ENCODE measurements around the gene SRRD.
"Not testable (repeated sequence)": the region's sequence is repeated elsewhere in the genome, so short reads cannot be mapped to it uniquely, and the experiment has no call there.

The SRRD gene, protein sequence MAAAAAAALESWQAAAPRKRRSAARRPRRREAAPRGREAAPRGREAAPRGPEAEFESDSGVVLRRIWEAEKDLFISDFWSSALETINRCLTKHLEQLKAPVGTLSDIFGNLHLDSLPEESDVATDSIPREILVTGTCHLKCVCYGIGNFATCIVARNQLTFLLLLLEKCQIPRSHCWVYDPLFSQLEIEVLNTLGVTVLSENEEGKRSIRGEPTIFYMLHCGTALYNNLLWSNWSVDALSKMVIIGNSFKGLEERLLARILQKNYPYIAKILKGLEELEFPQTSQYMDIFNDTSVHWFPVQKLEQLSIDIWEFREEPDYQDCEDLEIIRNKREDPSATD

DNA sequence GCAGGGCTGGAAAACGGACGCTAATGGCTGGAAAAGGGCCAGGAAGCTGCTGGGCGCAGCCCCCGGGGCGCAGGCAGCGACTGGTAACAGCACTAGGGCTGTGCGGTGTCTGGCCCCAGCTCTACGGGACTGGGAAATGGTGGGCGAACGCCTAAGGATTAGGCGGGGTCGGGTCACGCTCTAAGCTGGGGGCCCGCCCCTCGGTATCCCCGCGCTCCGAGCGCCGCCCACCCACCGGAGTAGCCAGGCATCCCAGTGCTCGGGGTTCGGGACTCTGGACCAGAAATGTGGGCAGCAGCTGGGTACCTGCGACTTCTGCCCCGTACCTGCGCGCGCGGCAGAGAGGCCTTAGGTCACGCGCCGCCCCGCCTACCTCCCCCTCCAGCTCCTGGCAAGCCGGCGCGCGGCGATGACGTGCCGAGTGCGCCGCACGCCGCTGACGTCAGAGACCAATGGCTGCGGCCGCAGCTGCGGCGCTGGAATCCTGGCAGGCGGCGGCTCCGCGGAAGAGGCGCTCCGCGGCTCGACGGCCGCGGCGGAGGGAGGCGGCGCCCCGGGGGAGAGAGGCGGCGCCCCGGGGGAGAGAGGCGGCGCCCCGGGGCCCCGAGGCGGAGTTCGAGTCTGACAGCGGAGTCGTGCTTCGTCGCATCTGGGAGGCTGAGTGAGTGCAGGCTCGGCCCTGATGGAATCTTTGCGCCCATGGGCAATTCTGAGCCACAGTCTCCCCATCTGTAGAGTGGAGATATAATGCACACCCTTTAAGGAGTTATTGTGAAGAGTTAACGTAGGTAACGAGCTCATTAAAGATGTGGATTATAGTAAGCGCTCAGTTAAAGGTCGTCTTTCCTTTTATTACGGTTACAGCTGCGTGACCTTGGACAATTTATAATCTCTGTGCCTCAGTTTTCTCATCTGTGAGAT, at the start of gene SRRD, which contains the start of gene HPS4:
TSS of gene SRRD (plus strand) at position 439 of the 921 bp plus-strand sequence. CDS start at position 453, 14 bp downstream.
TSS of gene HPS4 (minus strand) at position 345 of the 921 bp plus-strand sequence. CDS start 2,021 bp downstream, outside the sequence.
- peak; percentile 91 to 96 (median 95) for DNase-seq

DNA sequence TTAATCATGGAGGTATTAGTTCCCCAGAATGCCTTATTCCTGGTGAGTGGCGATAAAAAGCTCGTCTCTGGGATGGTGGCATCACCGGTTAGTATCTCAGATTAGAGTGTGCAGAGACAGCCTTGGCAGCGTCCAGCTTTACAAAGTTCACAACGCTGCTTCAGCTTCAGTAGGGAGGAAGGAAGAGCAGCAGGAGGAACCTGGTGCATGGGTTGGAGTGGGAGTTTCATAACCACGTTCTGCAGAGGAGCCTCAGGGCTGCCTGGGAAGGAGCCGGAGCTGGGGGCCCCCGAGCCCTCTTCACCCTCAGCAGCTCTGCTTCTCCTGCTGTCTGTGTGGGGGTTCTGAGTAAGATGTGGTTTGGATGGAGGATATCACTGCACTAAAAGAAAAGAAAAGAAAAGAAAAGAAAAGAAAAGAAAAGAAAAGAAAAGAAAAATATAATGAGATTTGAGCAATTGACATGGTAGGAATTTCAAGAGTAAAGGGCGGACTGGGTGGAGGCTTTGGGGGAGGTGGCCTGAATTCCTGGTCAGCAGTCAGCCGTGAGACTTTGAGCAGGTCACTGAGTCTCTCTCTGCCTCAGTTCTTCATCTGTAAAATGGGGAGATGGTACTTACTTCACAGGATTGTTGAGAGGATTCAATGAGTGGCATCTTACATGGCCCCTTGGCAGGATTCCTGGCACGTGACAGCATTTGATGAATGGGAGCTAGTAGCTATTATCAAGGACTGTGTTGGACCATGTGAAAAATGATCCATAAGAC, 48.2 kb upstream of the SRRD start:
- DNase-seq: peak; percentile 22 to 60 (median 44)

DNA sequence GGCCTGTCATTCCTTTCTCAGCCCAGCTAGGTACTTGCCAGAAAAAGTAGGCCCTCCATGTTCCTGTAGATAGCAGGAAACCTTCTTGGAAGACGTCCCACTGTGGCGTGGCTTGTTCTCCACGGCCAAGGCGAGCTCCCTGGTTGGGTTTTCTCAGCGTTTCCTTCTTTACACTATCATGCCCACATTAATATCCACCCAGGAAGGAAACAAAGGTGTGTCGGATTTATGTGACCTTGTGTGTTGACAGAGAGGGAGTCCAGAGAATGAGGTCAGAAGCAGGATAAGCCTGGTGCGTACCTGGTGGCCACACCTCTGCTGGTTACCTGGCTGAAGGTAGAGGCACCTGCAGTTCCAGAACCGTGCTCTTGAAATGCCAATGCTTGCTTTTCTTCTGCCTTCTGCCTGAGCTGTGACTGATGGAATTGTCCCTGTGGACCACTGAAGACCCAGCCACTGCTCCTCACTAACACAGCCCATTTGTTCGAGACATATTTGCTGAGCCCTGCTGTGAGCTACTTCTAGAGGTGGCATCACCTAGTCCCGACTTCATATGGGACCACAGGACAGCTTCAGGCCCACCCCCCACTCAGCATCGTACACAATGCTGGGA, 46.7 kb upstream of the SRRD start:
- DNase-seq: no peak

- no peak for DNase-seq
These were observed 45.8 kb upstream of the SRRD start for GRCh38 chr22:26437694-26438392.

DNA sequence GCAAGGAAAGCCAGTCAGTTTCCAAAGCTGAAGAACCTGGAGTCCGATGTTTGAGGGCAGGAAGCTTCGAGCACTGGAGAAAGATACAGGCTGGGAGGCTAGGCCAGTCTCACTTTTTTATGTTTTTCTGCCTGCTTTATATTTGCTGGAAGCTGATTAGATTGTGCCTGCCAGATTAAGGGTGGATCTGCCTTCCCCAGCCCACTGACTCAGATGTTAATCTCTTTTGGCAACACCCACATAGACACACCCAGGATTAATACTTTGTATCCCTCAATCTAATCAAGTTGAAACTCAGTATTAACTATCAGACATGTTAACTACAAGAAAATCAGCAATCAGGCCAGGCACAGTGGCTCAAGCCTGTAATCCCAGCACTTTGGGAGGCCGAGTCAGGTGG, 44.9 kb upstream of the SRRD start:
- DNase-seq: not testable (repeated sequence)

GRCh38 chr22:26439559-26439958, 44.1 kb upstream of the SRRD start:
- no peak for DNase-seq

- no peak for DNase-seq
These were observed 41.5 kb upstream of the SRRD start for GRCh38 chr22:26442086-26442756.

- DNase-seq: no peak
These were observed 39.6 kb upstream of the SRRD start for GRCh38 chr22:26443901-26444690.

DNA sequence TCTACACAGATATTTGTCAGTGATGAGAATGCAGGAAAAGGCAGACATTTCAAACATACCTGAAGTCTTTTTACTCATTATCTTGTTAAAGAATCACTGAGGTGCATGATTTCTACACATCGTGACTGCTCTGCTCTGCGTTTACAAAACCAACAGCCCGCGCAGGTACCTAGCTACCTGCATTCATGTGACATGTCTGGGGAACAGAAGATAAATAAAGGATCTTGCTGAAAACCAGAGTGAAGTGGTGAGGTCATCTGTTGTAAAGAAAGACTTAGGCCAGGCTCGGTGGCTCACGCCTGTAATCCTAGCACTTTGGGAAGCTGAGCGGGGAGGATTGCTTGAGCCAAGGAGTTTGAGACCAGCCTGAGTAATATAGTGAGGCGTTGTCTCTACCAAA, 38.9 kb upstream of the SRRD start:
- no peak for DNase-seq

DNA sequence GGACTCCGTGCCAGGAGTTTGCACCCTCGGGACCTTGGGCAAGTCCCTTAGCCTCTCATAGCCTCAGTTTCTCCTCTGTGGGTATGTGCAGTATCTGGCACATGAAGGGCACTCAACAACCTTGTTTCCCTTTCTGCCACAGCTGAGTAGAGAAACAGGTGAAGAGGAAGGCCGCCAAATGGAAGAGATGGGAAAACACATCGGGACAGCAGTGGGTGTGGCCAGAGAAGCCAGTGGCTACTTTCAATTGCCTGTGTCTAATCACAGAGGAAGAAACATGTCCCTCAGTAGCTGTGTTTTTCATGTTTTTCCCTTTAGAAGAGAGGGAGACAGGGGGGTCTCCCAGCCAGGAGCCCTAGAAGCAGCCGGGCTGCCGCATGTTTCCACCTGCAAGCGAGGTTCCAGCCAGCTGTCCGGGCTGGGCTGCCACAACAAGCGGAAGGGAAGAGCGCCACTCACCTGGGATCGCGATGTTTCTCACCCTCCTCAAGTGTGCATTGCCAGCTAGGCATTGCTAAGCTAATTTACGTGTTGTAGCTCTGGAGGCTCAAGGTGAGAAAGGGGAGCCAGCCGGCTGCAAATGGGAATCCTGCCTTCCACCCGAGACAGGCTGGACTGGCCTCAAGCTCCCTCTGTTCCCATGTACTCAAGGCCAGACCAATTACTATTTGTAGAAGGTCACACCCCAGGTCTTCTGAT, 38.0 kb upstream of the SRRD start:
- no peak for DNase-seq

GRCh38 chr22:26446808-26447515, 36.7 kb upstream of the SRRD start:
- no peak for DNase-seq

- no peak for DNase-seq
These were observed 35.9 kb upstream of the SRRD start for GRCh38 chr22:26447584-26448329.

DNA sequence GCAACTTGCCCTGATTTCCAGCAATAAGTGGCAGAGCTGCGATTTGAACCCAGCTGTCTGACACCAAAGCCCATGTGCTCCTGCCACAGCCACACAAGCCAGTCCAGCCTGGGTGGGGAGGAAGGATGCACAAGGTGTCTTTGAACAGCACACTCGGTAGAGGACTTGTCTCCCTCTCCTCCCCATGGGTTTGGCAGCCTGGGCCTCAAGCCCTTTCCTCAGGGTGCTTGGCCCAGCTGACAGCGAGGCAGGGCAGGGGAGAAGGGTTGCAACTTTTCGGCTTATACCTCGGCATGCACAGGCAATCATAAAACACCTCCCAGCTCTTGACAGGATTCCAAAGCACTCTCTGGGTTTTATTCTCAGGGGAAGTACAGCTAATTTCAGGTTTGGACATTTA, 35.3 kb upstream of the SRRD start:
- no peak for DNase-seq

DNA sequence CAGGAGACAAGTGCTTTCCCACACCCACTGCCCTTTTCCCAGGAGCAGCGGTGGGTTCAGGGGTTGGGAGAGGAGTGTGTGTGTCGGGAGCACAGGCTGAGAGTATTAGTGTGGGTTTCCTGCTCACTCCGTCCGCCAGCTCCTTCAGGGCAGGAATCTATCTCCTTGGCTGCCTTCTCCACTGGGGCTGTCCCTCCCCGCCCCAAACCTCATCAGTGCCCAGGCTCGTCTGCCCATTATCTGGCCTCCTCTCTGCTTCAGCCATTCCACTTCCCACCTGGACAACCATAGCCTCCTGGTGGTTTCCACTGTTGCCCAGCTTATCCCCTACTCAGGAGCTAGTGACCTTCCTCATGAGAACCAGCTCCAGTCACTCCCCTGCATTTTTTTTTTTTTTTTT, 34.7 kb upstream of the SRRD start:
- DNase-seq: no peak

DNA sequence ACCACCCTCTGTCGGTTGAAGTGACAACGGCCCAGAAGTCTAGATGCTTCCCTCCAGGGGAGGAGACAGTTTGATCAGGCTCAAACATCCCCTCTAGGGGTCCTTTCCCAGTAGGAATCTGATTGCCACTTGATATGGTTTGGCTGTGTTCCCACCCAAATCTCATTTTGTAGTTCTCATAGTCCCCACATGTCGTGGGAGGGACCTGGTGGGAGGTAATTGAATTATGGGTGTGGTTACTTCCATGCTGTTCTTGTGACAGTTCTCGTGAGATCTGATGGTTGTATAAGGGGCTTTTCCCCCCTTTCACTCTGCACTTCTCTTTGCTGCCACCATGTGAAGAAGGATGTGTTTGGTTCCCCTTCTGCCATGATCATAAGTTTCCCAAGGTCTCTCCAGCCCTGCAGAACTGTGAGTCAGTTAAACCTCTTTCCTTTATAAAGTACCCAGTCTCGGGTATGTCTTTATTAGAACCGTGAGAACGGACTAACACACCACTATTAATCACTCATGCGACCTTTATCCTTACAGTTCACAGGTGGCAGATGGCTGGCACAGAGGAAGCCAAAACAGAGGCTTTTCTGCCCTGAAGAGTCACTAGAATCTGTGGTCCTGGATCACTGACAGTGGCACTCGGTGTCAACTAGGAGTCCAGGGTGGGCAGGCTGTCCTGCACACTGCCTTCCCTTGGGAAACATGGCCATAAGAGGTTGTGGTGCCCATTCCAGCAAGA, 33.1 kb upstream of the SRRD start:
- no peak for DNase-seq

DNA sequence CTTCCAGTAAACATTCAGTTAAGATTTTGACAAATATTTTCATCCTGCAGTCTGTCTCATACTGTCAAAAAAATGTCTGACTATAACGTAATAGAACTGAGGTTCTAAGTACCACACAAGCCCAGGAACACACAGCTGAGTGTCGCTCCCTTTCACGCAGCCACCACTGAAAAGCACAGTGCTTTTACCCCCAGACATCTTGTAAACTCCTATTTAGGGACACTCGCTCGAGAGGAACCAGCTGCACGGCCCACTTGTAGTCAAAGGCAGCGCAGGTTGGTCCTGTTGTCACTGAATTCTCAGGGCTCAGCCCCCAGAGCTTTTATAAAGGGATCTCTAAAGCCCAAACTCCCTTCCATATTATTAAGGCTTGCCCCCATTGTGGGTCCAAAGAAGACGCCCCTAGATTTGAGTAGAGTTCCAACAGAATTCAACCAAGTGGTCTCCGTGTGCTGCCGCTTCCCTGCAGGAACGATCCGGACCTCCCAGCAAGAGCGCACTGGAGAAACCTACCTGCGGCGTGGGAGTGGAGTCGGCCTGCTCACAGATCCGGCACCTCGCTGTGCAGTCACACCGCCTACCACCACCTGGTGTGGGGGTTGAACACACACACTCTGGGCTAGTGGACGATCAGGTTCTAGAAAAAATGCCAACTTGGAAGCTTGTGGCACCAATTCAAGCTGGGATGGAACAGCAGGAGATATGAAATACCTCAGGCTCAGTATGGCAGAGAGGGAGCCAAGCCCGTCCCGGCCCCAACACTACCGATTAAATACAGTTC, 31.3 kb upstream of the SRRD start:
- DNase-seq: no peak

- DNase-seq: no peak
These were observed 30.5 kb upstream of the SRRD start for GRCh38 chr22:26453216-26453615.
